GM18505 (cell line): Measurements from ENCODE around the gene SMC1B.

Experiments
- ATAC-seq: cut with Tn5 transposase; IDR thresholded peaks from one replicate; pipeline ENCODE4 v1.9.1; 2021; ENCODE audit not compliant: unreplicated experiment
- POLR2A ChIP-seq: IDR thresholded peaks from 4 replicates; pipeline ENCODE4 v1.6.1; 2011; ENCODE audit warnings: borderline replicate concordance; ENCODE audit not compliant: insufficient read depth, insufficient read length; ENCODE audit errors: extremely low read depth

SMC1B gene

DNA sequence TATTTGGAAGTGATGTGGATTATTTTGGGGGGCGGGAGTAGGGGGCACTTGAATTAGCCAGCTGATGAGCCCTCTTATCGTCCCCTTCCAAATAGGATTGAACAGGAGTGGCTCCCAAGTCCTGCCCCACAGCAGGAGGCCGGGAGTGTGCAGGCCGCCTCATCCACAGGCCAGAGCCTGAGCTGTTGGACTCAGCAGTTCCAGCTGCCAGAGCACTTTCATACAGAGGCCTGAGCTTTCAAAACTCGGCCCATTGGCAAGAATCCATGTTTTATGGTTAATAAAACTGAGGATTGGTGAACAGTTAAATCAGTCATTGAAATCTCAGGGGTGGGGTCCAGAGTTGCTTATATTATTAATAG, 94.1 kb downstream of the SMC1B start:
- no peak for TF ChIP-seq POLR2A
- ATAC-seq = no peak

DNA sequence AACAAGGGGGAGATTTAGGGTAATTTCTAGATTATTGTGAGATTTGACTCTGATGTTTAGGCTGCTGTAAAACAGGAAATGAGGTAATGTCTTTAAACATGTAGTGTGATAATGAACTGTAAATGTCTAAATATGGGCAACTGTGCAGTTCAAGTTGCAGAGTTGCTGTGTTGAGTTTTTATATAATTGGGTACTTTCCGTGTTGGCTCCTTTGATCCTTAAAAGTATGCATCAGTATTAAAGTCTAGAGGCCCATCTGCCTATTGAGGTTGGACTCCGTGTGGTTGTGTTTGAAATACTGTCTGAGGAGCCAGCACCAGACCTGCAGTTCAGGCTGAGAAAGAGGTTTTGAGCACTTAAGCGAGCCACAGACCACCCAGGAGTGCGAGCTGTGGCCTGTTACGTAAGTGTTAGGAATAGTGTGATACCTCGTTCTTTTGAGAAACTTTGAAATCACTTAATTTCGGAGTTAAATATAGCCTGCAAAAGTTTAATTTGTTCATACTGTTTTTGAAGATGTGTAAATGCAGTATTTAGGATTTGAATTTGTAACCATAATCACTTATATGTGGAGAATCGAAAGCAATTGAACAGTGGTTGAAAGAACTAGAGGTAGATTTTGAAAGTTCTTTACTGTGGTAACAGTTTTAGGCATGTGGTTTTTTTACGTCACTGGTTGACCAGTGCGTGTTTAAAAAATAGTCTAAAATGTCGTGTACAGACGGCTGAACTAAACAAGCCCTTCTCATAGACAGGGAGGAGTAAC, 94.7 kb downstream of the SMC1B start:
- no peak for ATAC-seq
- no peak for TF ChIP-seq POLR2A

DNA sequence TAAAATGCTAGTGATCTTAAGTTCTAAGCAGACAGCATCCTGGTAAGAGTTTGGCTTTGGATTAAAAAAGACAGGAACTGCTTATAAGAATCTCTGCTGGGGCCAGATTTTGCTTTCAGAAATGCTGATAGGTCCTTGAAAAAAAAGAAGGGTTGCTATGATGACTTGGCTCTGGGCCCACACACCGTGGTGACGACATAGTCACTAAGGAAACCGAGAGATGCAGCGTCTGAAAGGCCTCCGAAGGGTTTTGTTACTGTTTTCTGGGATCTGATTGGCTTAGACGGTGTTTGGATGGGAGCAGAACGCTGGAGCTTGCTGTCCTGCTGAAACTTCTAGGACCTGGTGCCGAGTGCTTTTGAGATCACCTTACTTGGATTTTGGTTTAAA, 95.2 kb downstream of the SMC1B start:
- TF ChIP-seq POLR2A = no peak
- no peak for ATAC-seq

DNA sequence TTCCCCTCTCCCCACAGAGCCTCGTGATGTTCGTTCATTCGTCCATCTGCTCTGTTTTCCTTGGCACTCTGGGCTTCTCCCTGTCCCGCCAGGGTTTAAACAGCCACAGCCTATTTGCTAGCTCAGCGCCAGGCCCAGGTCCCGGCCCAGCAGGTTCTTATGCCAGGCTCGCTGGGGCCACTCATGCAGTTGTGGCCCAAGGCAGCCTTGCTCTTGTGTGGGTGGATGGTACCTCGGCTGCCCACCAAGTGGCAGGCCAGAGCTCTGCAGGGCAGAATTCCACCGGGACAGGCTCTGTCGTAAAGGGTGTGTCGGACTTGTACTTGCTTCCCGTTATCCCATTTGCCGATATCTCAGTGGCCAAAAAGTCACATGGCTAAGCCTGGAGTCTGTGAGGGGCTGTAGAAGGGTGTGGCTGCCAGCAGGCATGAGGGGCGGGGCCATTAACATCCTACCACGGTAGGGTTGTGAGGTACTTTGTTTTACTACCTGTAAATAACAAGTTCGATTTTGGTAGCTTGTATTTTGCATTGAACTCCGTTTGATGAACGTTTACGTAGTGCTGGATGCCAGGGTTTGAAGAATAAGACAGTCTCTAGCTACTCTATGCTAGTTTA, 95.7 kb downstream of the SMC1B start:
- TF ChIP-seq POLR2A = no peak
- ATAC-seq = no peak

DNA sequence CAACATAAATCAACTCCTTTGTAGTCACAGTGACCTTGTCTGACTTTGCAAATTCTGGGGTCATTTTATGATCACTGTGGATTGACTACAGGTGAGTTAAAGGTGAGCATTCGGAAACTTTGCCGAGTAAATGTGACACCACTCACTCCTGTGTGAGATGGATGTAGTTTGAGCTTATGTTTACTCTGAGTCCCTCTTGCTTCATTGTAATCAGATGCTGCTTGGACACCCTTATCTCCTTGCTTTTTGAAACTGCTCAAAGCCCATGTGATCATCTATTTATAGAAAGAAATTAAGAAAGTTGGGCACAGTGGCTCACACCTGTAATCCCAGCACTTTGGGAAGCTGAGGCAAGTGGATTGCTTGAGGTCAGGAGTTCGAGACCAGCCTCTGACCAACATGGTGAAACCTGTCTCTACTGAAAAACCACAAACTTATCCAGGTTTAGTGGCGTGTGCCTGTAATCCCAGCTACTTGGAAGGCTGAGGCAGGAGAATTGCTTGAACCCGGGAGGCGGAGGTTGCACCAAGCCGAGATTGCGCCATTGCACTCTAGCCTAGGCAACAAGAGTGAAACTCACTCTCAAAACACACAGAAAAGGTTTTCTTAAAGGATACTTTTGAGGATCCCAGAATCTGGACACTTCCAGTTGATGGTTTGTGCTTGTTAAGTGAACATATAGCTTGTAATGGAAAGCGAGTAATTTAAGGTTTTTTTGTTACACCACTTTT, 96.4 kb downstream of the SMC1B start:
- TF ChIP-seq POLR2A = no peak
- no peak for ATAC-seq

DNA sequence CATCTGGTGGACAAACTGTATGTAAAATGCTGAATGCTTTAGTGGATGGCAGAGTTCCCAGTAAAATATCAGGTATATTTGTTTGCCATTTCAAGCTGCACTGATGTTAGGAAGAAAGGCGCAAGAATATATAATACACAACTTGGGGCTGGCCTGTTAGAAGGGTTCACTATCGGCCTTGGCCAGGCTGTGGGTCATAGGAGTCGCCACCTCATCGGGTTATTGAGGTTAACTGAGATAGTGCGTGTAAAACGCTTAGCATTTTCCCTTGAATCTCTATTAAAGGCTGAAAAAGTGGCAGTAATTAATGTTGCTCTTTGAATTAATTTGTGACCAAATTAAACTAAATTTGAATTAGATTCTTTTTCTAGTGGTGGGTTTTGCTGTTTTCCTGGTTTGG, 98.6 kb downstream of the SMC1B start:
- no peak for ATAC-seq
- no peak for TF ChIP-seq POLR2A

DNA sequence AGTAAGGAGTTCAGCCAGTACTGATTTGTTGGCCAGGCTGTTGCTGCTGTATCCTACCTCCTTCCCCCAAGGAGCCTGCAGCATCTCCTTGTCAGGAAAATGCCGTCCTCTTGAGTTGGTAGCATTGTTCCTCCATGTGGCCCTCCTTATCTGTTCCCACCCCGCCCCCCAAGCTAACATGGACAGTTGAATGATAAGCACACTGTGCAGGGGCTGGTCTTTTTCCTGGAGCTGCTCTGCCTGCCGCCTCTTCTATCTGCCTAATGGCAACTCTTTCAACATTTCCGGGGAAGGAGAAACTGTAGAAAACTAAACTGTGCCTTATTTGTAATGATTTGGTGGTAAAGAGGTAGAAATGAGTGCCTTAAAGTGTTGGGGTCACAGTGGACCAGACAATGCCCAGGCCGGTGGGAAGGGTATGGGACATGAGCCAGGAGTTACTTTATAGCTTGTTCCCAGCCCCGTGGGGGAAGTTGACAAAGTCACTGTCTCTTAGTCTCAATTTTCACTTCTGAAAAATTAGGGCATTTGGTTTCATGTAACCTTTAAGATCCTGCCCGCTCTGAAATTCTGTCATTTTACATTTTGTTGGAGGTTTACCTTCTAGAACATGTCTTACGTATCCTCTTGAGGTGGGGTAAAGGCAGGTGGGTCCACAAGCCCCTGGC, 99.2 kb downstream of the SMC1B start:
- TF ChIP-seq POLR2A = no peak
- no peak for ATAC-seq

DNA sequence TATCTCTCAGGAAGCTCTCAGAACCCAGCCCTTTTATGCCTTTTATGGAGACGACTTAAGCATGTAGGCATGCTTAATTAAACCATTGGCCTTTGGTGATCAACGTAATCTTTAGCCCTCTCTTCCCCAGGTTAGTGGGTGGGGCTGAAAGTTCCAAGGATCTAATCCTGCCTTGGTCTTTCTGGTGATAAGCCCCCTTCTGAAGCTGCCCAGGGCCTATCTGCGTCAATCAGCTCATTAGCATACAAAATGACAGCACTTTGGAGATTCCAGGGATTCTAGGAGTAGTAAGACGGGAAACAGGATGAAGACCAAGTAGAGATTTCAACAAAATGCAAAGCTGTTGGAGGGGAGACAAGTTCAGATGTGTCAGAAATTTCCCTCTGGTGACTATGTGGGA, 100.5 kb downstream of the SMC1B start:
- TF ChIP-seq POLR2A = no peak
- ATAC-seq = no peak

DNA sequence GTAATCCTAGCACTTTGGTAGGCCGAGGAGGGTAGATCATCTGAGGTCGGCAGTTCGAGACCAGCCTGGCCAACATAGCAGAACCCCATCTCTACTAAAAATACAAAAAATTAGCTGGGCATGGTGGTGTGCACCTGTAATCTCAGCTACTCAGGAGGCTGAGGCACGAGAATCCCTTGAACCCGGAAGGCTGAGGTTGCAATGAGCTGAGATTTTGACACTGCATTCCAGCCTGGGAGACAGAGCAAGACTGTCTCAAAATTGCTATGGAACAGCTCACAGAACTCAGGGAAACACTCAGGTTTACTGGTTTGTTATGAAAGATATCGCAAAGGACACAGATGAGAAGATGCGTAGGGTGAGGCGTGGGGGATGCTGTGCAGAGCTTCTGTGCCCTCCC, 101.0 kb downstream of the SMC1B start:
- ATAC-seq = no peak
- no peak for TF ChIP-seq POLR2A

DNA sequence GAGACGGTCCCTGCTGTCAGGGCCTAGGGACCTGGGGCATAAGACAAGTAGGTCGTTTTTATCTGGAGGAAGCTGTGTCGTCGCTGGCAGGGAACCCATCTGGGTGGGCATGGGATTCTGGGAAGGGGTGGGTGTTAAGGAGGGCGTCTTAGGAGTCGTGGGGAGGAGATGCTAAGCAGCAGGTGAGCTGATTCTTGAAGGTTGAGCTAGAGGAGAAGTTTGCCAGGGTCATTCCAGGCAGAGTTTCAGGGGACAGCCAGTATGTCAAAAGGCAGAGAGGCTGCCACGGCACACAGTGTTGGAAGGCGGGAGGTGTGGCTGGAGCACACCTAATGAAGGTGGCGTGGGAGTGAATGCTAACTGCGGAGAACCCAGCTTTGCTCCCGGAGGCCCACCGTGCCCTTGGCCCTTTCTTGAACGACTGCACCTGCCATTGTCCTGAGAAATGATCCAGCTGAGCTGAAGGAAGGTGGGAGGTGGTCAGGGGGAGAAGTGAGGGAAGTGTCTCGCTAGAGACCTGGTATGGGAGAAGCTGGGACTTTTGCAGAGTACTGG, 102.3 kb downstream of the SMC1B start:
- no peak for TF ChIP-seq POLR2A
- no peak for ATAC-seq

DNA sequence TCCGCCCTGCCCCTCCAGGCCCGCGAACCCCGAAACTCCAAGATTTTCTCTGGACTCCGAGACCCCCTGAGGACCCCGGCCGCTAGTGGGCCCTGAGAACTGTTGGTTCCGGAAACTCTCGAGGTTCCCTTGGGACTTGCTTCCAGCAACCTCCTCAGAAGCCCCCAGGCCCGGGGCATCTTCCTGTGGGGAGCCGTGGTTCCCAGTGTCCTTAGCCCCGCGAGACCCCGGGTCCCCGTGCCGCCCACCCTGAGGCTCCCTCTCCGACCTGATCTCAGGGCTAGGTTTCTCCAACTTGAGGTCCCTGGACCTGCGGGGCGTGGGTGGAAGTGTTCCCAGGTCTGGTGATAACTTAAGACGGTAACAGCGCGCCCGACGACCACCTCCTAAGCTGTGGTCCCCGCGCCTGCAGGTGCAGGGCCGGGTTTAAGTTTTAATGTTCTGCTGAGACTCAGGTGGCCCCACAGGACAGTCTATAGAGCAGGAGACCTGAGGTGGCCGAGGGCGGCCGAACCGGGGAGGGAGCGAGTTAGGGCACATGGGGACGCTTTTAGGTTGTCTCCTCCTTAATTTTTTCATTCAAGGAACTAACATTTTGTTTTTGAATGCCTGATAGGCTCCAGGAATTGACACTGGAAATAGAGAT, 102.9 kb downstream of the SMC1B start:
- TF ChIP-seq POLR2A = no peak
- ATAC-seq = no peak

DNA sequence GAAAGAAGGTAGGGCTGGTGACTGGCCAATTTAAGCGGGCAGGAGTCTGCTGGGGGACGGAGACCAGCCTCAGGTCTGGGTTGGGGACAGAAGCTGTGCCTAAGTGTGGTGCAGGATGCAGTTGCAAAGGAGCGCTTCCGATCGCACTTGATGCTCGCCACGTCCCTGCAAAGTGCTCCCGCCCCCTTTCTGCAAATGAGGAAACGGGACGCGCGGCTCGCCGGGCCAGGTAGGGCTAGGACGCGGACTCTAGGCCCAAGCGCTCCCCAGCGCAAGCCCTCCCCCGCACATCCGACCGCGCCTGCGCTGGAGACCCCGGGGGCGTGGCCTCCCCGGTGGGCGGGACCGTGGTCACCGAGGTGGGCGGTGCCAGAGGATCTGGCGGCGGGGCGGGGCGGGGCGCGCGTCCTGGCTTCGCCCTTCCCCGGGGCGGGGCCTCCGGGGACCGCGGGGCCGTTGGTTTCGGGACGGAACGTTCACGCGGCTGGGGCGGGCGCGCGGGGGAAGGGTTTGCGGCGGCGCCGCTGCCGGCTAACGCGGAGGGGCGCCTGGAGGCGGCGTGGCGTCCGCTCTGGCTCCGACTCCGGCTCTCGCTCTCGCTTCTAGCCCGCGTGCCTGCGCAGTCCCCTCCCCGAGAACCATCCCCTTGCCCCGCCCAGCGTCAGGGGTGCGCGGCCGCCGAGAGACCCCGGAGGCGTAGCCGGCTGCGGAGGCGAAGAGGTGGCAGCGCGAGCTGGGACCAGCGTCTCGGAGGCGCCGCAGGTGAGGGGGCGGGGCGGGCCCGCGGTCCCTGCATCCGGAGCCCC, 103.8 kb downstream of the SMC1B start, which contains the start of gene FAM118A:
FAM118A (plus strand) TSS at position 513 of the 806 bp plus-strand sequence. CDS start 12,446 bp downstream, outside the sequence.
- peak; percentile 66 for TF ChIP-seq POLR2A
- peak; percentile 82 for ATAC-seq
